Medulla oblongata (tissue), 1 donor: Measurements from ENCODE around the gene ZNF267.
"Not testable (repeated sequence)": the region's sequence is repeated elsewhere in the genome, so short reads cannot be mapped to it uniquely, and the experiment has no call there.

Experiments
- DNase-seq: peaks from one replicate; pipeline ENCODE4 v3.0.0-alpha.2; 2015; ENCODE audit errors: extremely low spot score

Gene ZNF267

DNA sequence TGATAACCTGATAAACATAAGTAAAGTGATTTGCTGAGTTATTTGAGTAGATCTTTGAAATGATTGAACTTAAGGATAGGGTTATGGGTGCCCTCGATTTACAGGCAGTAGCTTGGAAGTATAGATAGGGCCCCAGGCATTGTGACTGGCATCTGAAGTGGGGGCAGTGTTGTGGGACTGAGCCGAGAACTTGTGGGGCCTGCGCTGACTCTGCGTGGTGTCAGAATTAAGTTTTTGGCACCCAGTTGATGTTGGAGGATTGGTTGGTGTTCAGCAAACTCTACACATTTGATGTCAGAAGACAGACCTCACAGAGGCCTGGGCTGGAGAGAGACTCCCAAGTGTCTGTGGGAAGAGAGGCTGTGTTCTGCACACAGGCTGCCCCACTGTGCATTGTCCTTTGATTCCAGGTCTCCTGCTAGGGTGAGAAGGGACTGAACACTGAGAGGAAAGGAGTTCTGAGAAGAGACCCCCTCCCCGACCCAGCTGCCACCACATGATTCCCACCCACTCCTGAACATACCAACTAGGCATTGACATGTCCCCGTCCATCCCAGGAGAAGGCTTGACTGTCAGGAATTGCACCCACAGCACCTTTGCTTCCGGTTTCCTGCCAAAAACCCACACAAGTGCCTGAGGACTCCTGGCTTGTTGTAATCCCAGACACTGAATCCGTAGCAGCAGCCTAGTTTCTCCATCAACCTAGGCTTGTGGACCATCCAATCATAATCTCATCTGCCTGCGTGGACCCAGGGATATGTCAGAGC lies 4.5 kb downstream of the ZNF267 start:
- DNase-seq = no peak

DNA sequence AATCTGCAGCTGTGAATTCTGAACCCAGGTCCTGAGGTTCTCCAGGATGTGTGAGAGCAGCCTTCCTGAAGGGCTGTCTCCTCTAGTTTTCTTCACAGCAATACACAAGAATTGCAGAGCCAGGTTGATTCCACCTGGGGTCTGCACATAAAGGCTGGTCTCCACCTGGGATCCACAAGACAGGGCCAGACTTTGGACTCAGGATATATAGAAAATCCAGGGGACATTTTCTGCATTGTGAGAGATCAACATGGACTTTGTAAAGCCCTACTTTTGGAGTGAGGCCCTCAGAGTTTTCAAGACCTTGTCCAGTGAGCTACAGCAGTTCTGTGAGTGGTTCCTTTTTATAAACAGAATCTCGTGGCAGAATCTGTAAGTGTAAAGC lies 6.3 kb downstream of the ZNF267 start:
- no peak for DNase-seq

DNA sequence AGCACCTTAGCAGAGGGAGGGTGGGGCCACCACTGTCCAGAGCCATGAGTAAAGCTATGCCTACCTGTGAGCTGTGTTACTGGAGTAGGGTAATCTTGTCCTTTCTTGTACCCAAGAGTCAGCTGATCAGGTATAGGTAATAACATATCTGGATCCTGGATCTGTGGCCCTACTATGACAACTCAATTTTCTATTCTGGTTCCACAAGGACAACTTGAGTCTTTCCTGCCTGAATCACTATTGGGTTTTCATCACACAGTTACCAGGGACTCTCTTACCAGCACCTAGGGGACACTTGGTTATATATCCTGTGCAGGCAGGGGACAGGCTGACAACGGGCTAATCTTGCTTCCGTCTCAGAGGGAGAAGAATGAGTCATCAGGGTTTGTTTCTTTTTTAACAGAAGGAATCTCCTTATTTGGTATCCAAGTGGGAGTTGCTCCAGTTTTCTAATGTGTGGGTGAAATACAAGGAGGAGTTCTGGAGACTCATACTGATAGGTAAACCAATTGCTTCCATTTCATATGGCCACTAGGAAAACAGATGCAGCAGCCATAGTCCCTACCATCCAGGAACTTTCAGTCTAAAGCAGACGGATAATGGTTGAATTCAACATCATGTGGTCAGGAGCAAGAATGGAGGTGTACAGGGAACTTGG lies 6.8 kb downstream of the ZNF267 start:
- DNase-seq = peak; percentile 26

DNA sequence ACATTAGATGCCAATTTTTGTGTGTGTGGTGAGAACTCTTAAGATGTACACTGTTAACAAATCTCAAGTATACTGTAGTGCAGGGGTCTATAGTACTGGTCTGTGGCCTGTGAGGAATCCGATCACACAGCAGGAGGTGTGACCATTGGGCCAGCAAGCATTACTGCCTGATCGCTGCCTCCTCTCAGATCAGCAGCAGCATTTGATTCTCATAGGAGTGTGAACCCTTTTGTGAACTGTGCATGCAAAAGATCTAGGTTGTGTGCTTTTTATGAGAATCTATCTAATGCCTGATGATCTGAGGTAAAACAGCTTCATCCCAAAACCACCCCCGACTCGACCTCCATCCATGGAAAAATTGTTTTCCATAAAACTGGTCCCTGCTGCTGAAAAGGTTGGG lies 12.6 kb downstream of the ZNF267 start:
- DNase-seq = no peak

DNA sequence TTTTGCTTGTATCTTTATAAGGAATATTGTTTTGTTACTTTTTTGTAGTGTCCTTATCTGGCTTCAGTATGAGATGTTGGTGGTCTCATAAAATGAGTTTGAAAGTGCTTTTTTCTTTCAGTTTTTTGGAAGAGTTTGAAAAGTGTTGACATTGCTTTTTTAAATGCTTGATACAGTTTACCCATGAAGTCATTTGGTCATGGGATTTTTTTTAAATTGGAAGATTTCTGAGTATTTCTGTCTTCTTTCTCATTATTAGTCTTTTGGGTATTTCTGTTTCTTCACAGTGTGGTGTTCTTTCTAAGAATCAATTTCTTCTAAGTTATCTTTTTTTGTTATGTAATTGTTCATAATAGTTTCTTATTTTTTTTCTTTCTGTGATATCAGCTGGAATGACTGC lies 15.1 kb downstream of the ZNF267 start:
- no peak for DNase-seq

DNA sequence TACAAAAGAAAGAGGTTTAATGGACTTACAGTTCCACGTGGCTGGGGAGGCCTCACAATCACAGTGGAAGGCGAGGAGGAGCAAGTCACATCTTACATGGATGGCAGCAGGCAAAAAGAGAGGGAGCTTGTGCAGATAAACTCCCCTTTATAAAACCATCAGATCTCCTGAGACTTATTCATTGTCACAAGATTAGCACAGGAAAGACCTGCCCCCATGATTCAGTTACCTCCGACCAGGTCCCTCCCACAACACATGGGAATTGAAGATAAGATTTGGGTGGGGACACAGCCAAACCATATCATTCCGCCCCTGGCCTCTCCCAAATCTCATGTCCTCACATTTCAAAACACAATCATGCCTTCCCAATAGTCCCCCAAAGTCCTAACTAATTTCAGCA lies 18.5 kb downstream of the ZNF267 start:
- not testable (repeated sequence) for DNase-seq

DNA sequence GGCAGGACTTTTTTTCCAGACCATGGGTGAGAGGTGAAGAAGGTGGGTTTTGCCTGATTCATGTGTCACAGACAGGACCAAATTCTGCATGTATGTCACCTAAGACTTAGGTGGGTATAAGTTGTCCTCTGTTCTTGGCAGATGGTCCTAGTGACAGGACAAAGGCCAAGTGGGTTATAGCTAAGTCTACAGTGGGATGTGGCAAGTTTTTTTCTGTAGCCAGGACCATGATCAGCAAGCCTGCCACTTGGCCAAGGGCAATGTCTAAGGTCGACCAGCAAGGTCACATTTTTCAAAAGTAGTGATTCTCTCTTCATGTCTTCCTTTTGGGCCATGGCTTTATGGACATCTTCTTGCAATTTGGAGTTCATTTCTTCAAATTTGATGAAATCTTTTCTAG lies 20.2 kb downstream of the ZNF267 start:
- no peak for DNase-seq

DNA sequence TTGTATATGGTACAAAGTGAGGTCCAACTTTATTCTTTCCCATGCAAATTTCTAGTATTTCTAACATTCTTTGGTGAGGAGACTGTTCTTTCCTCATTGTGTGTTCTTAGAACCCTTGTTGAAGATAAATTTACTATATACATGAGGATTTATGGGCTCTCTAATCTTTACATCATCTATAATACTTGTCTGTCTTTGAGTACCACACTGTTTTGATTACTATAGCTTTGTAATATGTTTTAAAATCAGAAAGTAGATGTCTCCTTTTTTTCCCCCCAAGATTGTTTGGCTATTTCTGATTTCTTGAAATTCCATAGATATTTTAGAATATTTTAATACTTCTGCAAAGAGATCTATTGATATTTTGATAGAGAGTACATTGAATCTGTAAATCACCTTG lies 23.7 kb downstream of the ZNF267 start:
- DNase-seq = no peak

DNA sequence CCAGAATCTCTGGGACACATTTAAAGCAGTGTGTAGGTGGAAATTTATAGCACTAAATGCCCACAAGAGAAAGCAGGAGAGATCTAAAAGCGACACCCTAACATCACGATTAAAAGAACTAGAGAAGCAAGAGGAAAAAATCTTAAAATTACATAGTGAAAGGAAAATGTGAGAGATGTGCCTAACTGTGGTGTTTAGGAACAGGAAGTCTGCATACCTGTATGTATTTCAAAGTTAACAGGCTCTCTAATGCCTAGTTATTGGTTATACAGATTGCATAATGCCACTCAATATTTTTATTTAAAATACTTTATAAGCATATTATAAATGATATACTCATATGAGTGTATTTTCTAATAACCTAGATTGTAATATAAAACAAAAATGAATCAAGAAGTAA lies 25.9 kb downstream of the ZNF267 start:
- DNase-seq = no peak

DNA sequence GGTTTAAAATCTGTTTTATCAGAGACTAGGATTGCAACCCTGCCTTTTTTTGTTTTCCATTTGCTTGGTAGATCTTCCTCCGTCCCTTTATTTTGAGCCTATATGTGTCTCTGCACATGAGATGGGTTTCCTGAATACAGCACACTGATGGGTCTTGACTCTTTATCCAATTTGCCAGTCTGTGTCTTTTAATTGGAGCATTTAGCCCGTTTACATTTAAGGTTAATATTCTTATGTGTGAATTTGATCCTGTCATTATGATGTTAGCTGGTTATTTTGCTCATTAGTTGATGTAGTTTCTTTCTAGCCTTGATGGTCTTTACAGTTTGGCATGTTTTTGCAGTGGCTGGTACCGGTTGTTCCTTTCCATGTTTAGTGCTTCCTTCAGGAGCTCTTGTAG lies 31.0 kb downstream of the ZNF267 start:
- not testable (repeated sequence) for DNase-seq

DNA sequence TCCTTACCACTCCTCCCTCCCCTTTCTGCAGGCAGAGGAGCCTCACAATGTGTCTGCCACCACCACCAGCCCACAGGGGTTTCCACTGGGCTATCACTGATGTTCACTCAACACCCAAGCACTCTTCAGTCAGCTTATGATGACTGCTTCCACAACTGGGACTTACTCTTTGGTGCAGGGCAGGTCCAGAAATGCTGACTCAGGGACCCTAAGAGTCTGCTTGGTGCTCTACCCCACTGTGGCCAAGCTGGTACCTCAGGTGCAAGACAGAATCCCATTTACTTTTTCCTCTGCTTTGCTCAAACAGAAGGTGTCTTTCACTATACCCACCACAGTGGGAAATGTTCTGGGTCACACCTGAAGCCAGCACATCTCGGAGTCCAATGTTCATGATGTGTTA lies 40.1 kb downstream of the ZNF267 start:
- no peak for DNase-seq

DNA sequence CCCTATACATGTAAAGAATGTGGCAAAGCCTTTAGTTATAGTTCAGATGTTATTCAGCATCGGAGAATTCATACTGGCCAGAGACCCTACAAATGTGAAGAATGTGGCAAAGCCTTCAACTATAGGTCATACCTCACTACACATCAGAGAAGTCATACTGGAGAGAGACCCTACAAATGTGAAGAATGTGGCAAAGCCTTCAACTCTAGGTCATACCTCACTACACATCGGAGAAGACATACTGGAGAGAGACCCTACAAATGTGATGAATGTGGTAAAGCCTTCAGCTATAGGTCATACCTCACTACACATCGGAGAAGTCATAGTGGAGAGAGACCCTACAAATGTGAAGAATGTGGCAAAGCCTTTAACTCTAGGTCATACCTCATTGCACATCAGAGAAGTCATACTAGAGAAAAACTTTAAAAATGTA lies 42.5 kb downstream of the ZNF267 start:
- no peak for DNase-seq

DNA sequence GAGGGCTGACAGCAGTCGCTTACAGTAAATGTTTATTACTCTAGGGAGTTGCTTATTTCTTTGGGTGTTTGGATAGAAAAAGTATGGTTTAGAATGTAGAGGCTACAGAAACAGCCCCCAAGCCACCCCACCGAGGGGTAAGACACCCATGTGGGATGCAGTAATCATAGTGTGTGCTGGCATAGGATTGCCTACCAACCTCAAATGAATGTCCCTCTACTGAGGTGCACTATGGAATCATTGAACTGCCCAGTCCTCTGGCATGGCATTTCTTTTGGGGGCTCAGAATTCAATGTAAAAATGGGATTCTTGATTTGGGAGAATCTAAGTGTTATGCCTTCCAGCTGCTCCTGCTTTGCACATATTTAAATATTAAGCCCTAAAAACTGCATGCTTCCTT lies 46.8 kb downstream of the ZNF267 start:
- no peak for DNase-seq

DNA sequence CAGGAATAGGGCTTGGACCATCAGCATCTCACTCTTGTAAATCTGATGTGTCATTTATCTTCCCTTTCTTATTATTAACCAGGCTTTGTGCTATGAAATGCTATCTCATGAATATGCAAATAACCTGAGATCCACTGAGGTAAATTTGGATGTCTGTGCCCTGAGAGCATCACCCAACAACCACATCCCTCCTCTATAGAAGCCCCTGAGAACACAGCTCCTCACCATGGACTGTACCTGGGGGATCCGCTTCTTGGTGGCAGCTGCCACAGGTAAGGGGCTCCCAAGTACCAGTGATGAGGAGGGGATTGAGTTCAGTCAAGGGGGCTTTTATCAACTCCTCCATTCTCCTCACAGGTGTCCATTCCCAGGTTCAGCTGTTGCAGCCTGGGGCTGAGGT lies 78.2 kb downstream of the ZNF267 start:
- not testable (repeated sequence) for DNase-seq

DNA sequence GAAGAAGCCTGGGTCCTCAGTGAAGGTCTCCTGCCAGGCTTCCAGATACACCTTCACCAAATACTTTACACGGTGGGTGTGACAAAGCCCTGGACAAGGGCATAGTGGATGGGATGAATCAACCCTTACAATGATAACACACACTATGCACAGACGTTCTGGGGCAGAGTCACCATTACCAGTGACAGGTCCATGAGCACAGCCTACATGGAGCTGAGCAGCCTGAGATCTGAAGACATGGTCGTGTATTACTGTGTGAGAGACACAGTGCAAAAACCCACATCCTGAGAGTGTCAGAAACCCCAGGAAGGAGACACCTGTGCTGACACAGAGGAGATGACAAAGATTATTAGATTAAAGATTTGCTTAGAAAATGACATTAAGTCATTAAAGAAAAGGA lies 78.6 kb downstream of the ZNF267 start:
- not testable (repeated sequence) for DNase-seq

DNA sequence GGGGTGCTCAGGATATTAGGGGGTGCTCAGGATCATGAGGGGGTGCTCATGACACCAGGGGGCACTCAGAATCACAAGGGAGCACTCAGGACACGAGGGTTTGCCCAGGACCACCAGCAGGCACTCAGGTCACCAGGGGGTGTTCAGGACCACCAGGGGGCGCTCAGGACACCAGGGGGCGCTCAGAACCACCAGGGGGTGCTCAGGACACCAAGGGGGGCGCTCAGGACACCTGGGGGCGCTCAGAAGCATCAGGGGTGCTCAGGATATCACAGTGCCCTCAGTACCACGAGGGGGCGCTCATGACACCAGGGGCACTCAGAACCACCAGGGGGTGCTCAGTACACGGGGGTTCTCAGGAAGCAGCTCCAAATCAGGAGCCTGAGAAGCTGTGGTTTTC lies 82.6 kb downstream of the ZNF267 start:
- DNase-seq = not testable (repeated sequence)

DNA sequence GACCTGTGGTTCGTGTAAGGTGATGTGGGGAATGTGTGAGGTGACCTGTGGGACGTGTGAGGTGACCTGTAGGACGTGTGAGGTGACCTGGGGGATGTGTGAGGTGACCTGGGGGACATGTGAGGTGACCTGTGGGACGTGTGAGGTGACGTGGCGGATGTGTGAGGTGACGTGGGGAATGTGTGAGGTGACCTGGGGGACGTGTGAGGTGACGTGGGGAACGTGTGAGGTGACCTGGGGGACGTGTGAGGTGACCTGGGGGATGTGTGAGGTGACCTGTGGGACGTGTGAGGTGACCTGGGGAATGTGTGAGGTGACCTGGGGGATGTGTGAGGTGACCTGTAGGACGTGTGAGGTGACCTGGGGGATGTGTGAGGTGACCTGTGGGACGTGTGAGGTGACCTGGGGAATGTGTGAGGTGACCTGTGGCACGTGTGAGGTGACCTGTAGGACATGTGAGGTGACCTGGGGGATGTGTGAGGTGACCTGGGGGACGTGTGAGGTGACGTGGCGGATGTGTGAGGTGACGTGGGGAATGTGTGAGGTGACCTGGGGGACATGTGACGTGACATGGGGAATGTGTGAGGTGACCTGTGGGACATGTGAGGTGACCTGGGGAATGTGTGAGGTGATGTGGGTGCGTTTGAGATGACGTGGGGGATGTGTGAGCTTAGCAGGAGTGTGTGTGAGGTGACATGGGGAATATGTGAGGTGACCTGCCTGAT lies 86.7 kb downstream of the ZNF267 start:
- DNase-seq = not testable (repeated sequence)
